Right kidney (tissue), 1 donor: Measurements from ENCODE around the gene JCAD.

Experiments used
- DNase-seq: peaks from one replicate; pipeline ENCODE4 v3.0.0-alpha.2; 2016

The JCAD gene

DNA sequence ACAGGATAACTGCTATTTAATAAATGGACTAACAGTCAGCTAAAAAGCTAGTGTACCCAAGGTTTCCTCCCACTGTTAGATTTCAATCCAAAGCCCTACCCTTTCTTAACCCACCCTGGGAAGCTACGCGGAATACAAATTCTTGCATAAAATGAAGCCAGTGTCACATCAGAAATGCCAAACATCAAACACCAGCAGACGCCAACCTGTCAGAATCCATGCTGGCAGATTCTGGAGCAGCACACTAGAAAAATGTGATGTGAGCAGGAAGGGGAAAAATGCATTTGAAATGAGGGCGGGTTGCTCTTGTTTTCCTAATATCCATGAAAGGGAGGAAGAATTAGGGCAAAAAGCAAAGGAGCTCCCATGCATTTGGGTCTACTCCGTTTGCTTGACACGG is 16.1 kb upstream of the JCAD start:
- DNase-seq = no peak

DNA sequence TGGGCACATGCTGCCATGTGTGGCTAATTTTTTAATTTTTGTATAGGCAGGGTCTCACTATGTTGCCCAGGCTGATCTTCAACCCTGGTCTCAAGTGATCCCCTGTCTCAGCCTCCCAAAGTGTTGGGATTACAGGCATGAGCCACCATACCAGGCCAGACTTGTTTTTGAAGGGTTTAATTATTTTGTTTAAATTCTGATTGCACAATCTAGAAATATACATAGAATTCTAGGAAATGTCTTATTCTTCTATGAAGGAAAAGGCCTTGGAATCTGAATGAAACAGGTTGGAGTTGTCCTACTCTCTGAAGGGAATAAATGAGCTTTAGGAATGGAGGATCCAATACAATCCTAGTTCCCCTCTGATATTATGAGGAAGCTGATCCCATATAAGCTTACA is 15.5 kb upstream of the JCAD start:
- DNase-seq = no peak

DNA sequence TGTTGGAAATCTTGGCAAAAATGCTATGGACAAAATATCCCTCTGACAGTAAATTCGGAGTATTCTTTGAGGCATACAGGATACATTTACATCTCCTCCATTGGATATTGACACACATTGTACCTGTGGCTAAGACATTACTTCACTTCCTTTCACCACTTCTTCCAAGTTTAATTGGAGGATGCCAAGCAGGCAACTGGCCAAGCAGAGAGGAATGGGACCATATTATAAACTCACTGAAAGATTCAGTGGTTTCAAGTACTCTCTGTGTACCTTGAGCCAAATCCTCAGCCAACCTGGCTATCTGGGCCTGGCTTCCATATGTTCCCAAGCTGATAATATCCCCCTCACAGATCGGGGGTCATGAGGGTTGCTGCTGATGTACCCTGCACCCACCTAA is 14.7 kb upstream of the JCAD start:
- no peak for DNase-seq

DNA sequence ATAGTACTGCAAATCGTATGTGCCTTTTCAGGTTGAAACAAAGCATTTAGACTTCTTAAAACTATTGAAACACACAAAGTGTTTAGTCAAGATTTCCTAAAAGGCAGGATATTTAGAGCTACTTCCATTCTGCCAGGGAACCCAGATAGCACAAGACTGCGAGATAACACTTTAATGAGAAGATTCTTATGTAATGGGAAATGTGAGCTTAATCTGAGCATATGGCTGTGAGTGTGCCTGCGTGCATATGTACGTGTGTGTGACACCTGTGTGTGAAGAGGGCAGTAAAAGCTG is 14.3 kb upstream of the JCAD start:
- no peak for DNase-seq

DNA sequence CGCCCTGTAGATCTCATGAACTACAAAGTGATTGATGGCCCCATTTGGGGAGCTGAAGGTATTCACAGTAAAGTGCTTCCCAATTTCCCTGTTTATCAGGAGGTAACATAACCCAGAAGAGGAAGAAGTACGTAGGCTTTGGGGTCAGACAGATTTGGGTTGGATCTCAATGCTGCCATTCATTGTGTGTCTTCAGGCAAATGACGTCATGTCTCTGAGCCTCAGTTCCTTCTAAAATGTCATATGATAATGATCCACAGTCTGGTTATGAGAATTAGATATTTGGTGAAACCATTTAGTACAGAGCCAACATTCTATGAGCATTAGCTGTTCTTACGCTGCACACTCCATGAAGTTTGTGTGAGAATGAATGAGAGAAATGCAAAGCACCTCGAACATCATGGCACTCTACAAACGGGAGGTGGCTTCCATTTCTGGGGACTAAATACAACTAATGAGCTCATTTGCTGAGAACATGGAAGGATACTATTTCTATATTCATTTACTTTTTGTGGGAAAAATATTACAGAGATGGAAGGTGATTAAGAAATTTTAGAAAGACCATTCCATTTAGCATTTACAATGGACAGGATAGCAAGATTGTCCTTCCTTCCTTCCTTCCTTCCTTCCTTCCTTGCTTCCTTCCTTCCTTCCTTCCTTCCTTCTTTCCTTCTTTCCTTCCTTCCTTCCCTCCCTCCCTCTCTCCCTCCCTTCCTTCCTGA is 13.8 kb upstream of the JCAD start:
- no peak for DNase-seq

DNA sequence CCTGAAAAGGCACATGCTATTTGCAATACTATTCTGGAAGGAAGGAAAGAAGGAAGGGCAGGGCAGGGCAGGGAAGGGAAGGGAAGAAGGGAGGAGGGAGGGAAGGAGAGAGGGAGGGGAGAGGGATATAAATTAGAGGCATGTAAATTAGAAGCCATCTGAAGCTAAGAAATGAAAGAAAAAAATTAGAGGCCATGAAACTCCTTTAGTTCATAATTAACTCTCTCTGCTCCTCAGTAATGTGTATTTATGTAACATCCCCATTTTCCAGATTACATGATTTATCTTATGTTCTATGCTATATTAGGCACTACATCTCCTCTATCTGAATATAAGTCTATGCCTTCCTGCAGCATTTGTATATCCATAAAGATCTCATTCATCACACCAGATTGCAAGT is 12.7 kb upstream of the JCAD start:
- no peak for DNase-seq

DNA sequence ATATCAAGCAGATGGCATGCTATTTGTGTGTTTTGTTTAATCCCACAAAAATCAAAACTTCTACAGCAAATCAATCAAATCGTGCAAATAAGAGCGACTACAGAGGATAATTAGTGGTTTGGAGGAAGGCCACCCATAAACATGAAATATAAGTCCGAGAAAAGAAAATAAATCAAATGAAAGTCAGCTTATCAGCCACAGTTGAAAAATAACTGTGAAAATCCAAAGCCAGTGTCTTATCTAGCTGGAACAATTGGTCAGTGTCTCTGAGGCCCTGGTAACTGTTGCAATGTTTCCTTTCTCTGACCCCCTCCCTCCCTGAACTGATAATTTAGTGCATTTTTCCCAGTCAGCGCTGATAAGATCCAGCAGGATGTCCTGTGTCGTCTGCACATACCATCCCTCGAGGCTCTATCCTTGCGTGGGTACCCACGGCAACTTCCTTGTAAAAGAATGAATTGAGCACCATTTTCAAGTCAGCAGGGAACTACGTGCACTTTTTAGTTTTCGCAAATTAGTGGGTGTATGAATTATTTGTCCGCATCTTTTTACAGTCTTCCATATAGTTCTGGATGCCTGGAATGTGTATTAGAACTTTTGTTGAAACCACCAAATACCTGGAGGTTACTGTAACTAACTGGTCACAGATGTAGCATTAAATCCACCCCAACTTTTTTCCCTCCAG is 10.8 kb upstream of the JCAD start:
- DNase-seq = no peak

DNA sequence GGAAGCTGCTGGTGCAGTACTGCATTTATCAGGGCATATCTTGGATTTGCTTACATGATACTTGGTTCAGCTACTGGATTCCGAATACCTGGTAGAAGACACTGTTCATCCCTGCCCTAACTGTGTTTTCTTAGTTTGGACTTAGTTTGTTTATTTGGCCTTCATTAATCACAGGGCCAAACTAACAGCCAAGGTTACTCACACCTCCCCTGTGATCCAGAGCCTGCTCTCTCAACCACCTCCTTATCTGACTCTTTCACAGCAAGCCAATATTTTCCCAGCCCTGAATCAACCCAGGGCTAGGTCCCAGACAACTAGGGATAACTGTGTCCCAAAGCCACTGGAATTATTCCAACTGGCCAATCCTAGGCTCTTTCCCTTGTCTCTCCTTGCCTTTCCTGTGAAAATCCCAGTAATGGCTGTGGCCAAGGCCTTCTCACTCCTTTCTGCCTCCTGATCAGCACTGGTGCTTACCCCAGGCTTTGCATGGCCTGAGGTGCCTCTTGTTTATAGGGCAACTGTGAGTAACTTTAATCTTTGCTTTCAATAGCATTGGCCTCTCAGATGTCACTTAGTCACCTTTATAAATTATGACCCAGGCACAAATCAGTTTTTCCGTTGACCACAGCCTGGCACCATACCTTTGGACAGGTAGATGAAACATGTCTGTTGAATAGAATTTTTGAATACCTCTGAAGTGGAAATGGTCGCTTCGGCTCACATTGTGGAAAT is 9.3 kb upstream of the JCAD start:
- DNase-seq = no peak

DNA sequence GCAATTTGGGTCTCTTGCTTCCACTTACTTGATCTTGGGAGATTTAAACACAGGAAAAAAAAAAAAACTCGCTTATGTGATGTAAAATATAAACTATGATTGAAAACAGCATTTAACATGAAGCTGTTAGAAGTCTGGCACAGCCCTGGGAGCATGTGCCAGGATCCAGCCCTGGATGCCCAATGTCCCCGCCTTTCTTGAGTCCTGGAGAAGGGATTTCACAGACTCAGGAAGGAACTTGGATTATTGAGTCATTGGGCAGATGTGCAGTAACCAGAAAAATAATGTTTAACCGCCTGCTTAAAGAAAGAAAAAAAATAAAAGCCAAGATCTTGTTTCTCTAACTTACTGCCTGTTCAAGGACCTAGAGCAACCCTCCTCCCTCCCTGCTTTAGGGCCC is 3.7 kb upstream of the JCAD start:
- DNase-seq = no peak

DNA sequence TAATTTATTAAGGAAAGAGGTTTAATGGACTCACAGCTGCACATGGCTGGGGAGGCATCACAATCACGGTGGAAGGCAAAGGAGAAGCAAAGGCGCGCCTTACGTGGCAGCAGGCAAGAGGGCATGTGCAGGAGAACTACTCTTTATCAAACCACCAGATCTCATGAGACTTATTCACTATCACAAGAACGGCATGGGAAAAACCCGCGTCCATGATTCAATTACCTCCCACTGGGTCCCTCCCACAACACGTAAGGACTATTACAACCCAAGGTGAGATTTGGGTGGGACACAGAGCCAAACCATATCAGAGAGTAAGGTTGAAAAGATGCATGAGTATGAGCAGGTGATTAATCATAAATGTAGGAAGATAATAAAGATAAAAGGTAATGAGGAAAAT is 3.2 kb upstream of the JCAD start:
- no peak for DNase-seq

DNA sequence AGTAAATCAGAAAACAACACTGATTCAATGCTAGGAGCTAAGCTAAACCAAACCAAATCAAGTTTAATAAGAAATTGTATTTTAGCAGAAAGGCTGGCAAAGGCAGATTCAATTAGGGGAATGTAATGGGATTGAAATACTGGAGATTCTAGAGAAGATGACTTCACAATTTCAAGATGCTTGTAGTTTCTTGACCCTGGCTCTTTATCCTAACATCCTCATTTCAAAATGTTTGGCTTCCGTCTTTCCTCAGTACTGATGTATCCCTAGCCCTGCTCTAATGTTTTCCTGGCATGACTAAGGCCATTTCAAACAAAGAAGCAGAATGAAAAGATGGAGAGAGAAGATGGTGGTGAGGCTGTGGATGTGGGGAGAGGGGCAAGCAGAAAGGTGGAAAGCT is 2.7 kb upstream of the JCAD start:
- no peak for DNase-seq

DNA sequence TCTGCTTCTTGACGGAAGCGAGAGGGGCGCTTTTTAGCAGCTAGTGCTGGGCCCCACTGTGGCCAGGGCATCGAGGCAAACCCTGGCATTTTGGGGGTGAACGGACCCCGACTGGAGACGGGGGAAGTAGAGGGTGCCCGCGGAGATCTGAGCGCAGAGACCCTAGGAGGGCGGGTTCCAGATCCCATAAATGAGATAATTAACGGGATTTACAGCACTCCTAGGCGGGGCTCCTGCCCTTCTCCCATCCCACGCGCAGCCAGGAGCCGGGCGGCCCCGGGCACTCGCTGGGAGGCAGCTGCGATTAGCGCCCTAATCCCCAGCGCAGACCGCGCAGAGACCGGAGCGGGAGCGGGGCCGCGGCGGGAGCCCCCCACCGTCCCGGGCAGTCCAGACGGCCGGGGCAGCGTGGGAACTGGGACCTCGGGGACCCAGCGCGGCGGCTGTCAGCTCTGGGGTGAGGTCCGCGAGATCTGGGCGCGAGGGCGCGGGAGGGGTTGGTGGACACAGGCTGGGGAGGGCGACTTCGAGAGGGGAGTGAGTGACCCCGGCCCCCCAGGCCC is 735 bp downstream of the JCAD start:
- DNase-seq = peak; percentile 59

DNA sequence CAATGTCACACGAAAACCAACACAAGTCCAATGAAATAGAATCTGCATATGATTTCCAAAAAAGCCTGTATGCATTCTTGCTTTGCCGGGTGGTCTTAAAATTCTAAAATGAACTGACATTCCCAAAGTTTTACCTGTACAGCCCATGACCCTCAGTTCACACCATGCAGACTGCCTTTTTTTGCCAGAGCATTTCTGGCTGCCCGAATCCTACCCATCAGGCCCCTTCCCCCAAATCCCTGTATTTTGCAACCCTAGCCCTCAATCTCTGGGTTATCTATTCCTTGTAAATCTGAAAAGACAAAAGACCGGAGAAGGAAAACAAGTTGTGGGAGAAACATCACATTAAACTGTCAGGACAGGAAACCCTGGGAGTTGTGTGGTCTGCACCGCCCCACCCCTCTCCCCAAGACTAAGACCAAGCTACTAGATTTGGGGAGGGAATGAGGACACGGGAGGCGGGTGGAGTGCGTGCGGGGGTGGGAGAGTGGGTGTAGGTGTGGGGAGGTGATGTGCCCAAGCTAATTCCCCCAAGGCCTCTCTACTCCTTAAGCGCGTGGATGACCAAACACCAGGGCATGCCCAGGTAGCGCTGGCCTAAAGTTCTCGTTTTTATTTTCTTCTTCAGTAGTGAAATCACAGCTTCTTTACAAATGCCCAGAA is 1.4 kb downstream of the JCAD start:
- no peak for DNase-seq

DNA sequence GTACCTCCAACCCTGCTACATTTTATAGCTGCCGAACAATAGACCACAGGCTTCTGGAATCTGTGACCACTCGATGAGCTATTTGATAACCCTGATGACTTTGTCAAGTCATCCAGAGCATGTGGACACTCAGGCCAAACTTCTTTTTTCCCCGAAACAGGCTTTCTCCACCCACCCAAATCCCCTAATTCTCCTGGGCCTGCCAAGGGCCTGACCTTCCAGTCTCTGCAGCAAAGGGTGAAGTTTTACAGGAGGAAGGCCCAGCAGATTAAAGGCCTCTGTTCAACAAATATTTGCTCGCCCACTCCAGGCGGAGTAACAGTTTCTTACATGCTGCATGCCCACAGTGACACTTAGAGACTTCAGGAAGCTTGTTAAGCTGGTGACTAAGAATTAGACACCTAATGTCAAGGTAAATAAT is 2.0 kb downstream of the JCAD start:
- DNase-seq = no peak

DNA sequence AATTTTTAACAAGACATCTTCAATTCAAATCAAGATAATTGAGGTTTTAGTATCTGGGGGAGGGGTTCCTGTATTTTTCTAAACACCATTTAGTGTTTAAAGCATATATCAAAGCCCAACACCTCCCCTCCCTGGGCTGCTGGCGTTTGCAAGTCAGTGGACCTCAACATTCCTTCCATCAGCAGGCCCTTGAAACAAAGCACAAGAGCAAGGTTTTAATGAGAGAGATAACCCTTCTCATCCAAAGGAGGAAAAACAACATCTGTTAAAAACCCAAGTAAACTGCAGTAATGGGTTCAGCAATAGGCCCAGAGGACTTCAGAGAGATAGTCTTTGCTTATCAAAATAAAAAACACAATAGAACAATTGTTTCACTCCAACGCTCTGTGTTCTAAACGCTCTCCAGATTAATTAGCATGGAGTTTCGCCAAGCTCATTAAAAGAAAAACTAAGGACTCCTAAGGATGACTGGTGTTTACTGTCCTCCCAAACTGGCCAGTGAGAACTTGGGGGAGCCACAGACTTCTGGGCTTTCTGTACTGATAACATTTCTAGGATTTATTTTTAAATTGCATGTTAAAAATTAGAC is 2.5 kb downstream of the JCAD start:
- no peak for DNase-seq

DNA sequence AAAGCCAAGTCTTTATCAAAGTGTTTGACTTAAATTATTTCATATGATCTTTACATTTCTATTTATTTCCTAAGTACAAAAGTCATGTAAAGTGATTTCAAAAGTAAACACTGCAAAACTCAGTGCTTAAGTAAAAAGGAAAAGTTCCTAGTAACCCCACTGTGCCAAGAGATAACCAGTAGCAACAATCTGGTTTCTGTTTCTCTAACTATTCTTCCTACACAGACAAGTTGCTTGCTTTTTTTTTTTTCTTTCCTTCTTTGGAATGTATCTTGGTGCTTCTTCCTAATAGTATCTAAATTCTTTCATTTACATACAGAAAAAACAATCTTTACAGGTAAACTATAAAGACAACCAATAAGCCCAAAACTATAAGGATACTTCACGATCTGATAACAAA is 3.1 kb downstream of the JCAD start:
- no peak for DNase-seq

DNA sequence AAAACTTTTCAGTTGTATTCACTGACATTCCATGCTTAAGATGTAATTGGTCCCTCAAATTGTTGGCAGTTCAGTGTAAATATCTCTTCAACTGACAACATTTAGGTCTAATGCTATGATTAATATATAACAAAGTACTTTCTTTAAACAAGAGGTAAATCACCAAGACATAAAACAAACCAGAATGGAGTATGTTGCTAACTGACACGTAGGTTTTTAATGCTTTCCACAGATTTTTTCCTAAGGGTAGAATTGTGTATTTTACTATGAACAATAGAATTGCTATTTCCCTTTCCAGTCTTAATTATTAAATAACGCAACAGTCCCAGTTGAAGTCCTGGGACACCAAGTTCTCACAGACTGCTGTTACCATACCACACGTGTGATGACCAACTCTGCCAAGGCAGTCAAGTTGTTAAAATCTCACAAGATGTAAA is 4.1 kb downstream of the JCAD start:
- no peak for DNase-seq

DNA sequence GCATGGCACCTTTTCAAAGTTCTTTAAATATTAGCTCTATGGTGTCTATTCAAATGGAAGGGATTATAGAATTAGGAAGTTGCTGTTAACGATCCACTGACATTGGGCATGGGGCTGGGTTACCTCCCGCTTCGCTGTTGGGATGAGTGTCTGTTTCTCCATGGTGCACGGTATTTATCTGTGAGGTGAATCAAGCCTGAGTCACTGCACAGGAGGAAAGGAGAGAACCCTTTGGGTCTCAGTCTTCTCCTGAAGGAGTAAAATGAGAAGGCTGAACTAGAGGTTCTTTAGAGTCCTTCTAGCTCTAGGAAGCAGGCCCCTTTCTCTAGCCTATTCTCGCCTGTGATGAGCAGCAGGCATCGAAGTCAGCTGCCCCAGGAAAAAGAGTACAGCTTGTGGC is 7.3 kb downstream of the JCAD start:
- no peak for DNase-seq

DNA sequence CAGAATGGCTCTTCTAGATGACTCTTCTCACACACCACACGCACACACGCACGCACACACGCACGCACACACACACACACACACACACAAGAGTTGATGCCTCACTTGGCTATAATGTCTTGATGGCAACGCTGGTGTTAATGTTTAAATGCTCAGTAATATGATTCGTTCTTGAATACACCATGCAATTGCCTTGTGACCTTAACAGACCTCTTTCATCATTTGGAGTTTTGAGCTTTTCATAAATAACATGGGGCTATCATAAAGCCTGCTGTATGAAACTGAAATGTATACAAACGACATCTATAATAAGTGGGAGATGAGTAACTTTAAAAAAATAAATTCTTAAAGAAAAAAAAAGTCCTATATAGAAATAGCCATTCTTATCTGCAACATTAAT is 8.2 kb downstream of the JCAD start:
- no peak for DNase-seq

DNA sequence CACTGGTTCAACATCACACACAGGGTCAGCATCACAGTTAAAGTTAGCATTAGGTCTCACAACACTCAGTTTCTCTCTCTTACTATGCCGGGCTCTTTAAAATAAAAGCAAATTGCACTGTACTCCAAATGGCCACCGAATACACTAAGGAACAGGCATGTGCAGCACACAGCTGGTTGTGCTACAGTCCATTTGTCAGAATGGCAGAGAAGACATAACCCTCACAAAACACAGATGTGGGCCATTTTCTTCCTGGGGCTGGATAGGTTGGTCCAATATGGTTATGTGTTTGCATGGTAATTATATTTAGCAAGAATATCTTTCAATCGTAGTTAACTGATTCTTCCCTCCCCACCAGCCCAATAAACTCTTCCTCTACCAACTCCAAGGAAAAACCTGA is 9.0 kb downstream of the JCAD start:
- no peak for DNase-seq

DNA sequence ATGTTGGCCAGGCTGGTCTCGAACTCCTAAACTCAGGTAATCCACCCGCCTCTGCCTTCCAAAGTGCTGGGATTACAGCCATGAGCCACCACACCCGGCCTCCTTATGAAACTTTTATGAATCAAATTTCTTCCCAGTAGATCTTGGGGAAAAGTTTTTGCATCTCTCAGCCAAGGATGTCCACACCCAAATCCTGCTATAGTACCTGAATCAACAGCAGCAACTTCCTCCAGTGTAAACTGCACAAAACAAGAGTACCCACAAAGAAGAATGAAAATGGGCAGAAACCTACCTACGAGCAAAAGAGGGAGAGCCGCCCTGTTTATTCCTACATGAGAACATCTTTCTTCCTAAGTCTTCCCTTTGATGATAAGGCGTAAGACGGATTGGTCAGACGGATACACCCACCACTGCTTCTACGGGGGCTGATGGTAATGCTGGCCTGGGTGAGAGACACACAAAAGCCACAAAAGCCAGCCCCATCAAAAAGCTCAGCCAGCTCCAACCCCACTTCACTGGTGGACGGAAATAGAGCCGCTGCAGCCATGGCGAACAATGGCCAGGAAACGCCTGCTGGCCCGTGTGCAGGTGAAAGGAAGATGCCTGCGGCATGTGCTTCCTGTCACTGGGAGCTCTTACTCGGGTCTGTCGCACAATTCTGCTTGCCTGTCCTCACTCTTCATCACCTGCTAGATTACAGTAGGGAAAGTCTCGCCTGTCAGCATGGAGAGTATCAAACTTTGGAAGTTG is 10.4 kb downstream of the JCAD start:
- DNase-seq = no peak
